ENCODE measurements around the gene MITD1. TPM values are rescaled to one million over a fixed set of nuclear protein-coding genes. Genes with fewer than 3 reads are reported as not detected.

The MITD1 gene
- total and polyA plus RNA-seq, 2 of the 13 experiments (the other 11 are each of a cell fraction or from before 2014, with no cell fraction given) = 17.8 to 43.7 TPM

DNA sequence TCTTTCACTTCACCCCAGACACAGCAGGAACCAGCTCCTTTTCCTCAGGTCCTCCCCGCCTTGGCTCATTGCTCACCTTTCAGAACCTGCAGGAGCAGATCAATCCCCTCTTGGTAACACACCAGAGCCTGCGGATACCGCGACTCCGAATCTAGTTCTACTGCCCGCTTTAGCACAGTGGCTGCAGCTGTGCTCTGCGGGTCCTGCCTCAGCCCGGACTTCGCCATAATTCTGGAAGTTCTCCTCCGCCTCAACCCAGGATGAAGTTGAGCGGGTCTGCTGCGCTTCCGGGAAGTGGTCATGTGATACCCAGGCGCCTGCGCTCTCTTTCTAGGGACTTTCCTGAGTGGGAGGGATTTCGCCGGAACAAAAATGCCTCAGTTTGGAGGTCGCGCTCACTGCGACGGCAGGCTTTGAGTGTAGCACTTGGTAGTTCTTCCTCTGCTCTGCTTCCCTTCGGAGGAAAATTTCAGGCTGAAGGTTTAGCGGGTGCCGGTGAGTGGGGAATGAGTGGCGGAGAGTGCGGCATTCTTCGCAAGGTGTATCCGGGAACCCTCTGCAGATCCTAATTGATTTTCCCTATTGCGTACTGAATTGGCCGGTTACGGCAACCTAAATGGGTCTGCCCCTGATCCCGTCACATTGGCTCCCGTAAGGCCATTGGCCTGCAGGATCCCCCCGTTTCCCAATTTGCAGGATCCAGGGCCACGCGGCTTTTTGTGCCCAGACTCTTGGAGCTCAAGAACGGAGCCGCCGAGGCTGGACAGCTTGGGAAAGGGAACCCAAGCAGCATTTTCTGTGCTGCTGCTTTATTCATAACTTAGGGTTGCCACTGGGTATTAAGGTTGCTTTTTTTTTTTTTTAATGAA, at the start of gene MITD1, which contains the start of gene MRPL30 (continued):
- TF ChIP-seq, protein P1, sequence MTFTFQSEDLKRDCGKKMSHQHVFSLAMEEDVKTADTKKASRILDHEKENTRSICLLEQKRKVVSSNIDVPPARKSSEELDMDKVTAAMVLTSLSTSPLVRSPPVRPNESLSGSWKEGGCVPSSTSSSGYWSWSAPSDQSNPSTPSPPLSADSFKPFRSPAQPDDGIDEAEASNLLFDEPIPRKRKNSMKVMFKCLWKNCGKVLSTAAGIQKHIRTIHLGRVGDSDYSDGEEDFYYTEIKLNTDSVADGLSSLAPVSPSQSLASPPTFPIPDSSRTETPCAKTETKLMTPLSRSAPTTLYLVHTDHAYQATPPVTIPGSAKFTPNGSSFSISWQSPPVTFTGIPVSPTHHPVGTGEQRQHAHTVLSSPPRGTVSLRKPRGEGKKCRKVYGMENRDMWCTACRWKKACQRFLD (CRISPR knock-in tag; IDR thresholded peaks at IDR 0.05; ENCODE audit: borderline replicate concordance) = peak; percentile 97
- TF ChIP-seq NFYC (CRISPR knock-in tag; IDR thresholded peaks at IDR 0.05) (peak; percentile 60; the same call in 1 of the 2 replicates), ZFP41 (CRISPR knock-in tag; IDR thresholded peaks at IDR 0.05; ENCODE audit: borderline replicate concordance) (peak; percentile 96; the same call in 1 of the 2 replicates), ZFP82 (CRISPR knock-in tag; IDR thresholded peaks at IDR 0.05; ENCODE audit: borderline replicate concordance) (peak; percentile 66; the same call in 1 of the 2 replicates), NFE2L1 (CRISPR knock-in tag; IDR thresholded peaks at IDR 0.05; ENCODE audit: borderline replicate concordance) (peak; percentile 50; the same call in 1 of the 2 replicates), ZNF274 (CRISPR knock-in tag; IDR thresholded peaks at IDR 0.05) (peak; percentile 99), ZNF574 (CRISPR knock-in tag; IDR thresholded peaks at IDR 0.05) (peak; percentile 98), MEF2D (CRISPR knock-in tag; IDR thresholded peaks at IDR 0.05) (peak; percentile 97), ATF7 (IDR thresholded peaks at IDR 0.05) (no peak), ATF7 (CRISPR knock-in tag; IDR thresholded peaks at IDR 0.05) (peak; percentile 69), FOXC1 (CRISPR knock-in tag; IDR thresholded peaks at IDR 0.05; ENCODE audit: borderline replicate concordance) (peak; percentile 98), SNAPC2 (CRISPR knock-in tag; IDR thresholded peaks at IDR 0.05) (0 out of 2 replicates have a peak, but pooled peaks have one; percentile 68), HNRNPK (IDR thresholded peaks at IDR 0.05; ENCODE audit: low read depth, low read length, poor library complexity, severe bottlenecking) (no peak), MTA1 (CRISPR knock-in tag; IDR thresholded peaks at IDR 0.05; ENCODE audit: borderline replicate concordance) (0 out of 2 replicates have a peak, but pooled peaks have one; percentile 62), ZNF230 (CRISPR knock-in tag; IDR thresholded peaks at IDR 0.05) (peak; percentile 72), YY1 (IDR thresholded peaks at IDR 0.05; ENCODE audit: insufficient read depth, insufficient replicate concordance, low read depth, low read length) (peak; percentile 86), HMG20A (CRISPR knock-in tag; IDR thresholded peaks at IDR 0.05; ENCODE audit: borderline replicate concordance) (no peak; the same call in 1 of the 2 replicates)
- TF ChIP-seq, protein P2, sequence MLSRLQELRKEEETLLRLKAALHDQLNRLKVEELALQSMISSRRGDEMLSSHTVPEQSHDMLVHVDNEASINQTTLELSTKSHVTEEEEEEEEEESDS (CRISPR knock-in tag; IDR thresholded peaks at IDR 0.05; ENCODE audit: borderline replicate concordance) = 0 out of 2 replicates have a peak, but pooled peaks have one; percentile 95
- TF ChIP-seq, protein P3, sequence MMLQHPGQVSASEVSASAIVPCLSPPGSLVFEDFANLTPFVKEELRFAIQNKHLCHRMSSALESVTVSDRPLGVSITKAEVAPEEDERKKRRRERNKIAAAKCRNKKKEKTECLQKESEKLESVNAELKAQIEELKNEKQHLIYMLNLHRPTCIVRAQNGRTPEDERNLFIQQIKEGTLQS (CRISPR knock-in tag; IDR thresholded peaks at IDR 0.05) = no peak
- TF ChIP-seq, protein P4, sequence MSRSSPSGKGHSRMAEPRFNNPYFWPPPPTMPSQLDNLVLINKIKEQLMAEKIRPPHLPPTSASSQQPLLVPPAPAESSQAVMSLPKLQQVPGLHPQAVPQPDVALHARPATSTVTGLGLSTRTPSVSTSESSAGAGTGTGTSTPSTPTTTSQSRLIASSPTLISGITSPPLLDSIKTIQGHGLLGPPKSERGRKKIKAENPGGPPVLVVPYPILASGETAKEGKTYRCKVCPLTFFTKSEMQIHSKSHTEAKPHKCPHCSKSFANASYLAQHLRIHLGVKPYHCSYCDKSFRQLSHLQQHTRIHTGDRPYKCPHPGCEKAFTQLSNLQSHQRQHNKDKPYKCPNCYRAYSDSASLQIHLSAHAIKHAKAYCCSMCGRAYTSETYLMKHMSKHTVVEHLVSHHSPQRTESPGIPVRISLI (CRISPR knock-in tag; IDR thresholded peaks at IDR 0.05; ENCODE audit: borderline replicate concordance) = no peak
- TF ChIP-seq, protein P5, sequence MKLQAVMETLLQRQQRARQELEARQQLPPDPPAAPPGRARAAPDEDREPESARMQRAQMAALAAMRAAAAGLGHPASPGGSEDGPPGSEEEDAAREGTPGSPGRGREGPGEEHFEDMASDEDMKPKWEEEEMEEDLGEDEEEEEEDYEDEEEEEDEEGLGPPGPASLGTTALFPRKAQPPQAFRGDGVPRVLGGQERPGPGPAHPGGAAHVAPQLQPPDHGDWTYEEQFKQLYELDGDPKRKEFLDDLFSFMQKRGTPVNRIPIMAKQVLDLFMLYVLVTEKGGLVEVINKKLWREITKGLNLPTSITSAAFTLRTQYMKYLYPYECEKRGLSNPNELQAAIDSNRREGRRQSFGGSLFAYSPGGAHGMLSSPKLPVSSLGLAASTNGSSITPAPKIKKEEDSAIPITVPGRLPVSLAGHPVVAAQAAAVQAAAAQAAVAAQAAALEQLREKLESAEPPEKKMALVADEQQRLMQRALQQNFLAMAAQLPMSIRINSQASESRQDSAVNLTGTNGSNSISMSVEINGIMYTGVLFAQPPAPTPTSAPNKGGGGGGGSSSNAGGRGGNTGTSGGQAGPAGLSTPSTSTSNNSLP (IDR thresholded peaks at IDR 0.05; ENCODE audit: low read depth, low read length) = peak; percentile 32; the same call in 1 of the 2 replicates

All from HepG2 (cell line).